Renal cortical epithelial cell (primary cell): ENCODE data around the gene PROCA1. TPM values are rescaled to one million over a fixed set of nuclear protein-coding genes. Genes with fewer than 3 reads are reported as not detected.
A peak's percentile ranks its signal among the peaks of the same experiment; 100 is the strongest.
"Not testable (repeated sequence)": the region's sequence is repeated elsewhere in the genome, so short reads cannot be mapped to it uniquely, and the experiment has no call there.

Experiments
- DNase-seq: peaks from one replicate; pipeline ENCODE4 v3.0.0-alpha.2; 2011; ENCODE audit warnings: low read depth
- total RNA-seq: library from RNA; depleted of rRNA; stranded (reverse); fragments of >200 nt; gene quantifications from 2 replicates; pipeline ENCODE4 v1.2.3, GENCODE V29; 2014

PROCA1 gene
- total RNA-seq, 1 donor from 2014 or later = 1.1 TPM

DNA sequence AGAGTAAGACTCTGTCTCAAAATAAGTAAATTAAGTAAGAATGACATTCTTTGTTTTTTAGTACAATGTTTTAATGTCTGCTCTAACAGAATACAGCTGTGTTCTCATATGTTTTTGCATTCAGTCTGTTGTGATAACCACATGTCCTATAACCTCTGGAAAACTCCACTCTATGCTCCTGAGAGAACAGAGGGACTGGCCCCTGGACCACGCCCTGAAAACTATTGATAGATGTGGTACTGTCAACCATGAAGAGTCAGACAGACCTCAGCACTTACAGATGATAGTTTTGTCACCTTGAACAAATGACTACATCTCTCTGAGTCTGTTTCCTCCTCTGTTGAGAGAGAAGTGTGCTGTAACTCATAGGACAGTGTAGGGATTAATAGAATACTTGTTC lies 41.8 kb downstream of the PROCA1 start:
- DNase-seq = no peak

DNA sequence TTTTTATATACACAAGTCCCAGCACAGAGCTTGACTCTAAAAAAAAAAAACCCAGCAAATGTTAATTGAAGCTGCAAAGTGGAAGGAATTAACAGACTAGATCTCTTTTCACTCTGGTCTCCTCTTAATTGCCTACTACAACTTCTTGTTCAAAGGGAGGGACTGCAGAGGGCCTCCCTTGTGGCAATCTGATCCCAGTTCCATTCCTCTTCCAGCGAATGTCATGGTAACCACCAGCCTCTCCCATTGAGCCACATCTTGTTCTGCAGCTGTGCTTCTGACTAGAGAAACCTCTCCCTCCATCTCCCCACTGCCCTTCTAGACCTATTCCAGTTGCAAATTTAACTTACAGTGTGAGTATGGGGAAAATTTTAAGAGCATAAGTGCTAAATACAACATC lies 43.8 kb downstream of the PROCA1 start:
- DNase-seq = no peak

GRCh38 chr17:28665994-28666393 lies 45.7 kb downstream of the PROCA1 start:
- DNase-seq = no peak

DNA sequence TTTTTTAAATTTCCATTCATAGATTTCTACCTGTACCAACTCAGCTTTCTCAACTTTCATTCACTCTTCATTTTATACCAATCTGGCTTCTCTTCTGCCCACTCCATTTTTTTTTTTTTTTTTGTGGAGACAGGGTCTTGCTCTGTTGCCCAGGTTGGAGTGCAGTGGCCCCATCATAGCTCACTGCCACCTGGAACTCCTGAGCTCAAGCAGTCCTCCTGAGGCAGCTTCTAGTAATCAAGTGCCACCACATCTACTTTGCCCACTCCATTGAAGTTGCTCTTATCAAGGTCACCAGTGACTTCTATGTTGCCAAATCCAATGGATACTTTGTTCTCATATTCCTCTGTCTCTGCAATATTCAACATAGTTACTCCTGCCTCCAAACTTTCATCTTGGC lies 48.0 kb downstream of the PROCA1 start:
- no peak for DNase-seq

DNA sequence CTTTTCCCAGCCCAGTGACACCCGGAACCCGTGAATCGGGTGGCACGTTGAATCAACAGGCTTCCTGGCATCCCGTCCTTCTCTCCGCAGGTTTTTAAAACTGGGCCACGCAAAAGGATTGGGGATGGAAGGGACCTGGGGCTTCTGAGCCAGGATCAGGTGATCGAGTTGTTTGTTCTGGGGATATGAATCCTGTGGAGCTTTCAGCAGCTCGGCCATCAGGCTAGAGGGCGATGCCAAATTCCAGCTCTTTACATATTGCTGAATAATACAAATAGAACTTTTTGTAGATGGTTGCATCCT lies 49.2 kb downstream of the PROCA1 start:
- DNase-seq = no peak

- peak; percentile 56 for DNase-seq
Observed at GRCh38 chr17:28661635-28662526, 49.8 kb downstream of the PROCA1 start, which contains the start of the genes SDF2 and SUPT6H. Gene SDF2 (minus strand): TSS chr17:28661906. CDS start chr17:28661876, 30 bp downstream. Gene SUPT6H (plus strand): TSS chr17:28662205. CDS start chr17:28673402, 11,197 bp downstream.

DNA sequence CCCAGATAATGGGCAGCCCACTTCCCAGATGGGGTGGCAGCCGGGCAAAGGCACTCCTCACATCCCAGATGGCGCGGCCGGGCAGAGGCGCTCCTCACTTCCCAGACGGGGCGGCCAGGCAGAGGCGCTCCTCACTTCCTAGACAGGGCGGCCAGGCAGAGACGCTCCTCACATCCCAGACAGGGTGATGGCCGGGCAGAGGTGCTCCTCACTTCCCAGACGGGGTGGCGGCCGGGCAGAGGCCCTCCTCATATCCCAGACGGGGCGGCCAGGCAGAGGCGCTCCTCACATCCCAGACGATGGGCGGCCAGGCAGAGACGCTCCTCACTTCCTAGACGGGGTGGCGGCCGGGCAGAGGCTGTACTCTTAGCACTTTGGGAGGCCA lies 52.2 kb downstream of the PROCA1 start:
- DNase-seq = not testable (repeated sequence)

DNA sequence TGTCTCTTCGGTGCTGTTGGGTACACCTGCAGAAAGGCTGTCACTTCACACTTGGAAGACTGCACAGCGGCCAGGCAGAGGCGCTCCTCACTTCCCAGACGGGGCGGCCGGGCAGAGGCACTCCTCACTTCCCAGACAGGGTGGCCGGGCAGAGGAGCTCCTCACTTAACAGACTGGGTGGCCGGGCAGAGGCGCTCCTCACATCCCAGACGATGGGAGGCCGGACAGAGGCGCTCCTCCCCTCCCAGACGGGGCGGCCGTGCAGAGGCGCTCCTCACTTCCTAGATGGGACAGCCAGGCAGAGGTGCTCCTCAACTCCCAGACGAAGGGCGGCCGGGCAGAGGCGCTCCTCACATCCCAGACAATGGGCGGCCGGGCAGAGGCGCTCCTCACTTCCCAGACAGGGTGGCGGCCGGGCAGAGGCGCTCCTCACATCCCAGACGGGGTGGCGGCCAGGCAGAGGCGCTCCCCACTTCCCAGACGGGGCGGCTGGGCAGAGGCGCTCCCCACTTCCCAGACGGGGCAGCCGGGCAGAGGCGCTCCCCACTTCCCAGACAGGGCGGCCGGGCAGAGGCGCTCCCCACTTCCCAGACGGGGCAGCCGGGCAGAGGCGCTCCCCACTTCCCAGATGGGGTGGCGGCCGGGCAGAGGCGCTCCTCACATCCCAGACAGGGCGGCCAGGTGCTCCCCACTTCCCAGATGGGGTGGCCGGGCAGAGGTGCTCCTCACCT lies 52.8 kb downstream of the PROCA1 start:
- DNase-seq = not testable (repeated sequence)

- not testable (repeated sequence) for DNase-seq
Observed at GRCh38 chr17:28658342-28658741, 53.3 kb downstream of the PROCA1 start.

DNA sequence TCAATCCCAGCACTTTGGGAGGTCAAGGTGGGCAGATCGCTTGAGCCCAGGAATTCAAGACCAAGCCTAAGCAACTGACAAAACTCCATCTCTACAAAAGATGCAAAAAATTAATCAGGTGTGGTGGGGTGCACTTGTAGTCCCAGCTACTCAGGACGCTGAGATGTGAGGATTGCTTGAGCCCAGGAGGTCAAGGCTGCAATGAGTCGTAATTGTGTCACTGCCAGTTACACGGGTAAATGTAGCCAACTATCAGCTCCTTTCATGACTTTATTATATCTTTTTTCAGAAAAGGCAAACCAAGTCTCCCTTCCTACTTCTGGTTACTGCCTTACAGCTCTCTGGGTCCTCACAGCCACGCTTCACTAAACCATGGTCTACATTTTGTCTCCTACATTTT lies 53.9 kb downstream of the PROCA1 start:
- peak; percentile 55 for DNase-seq

- no peak for DNase-seq
Observed at GRCh38 chr17:28655160-28655559, 56.5 kb downstream of the PROCA1 start.

Other genes starting within 250 kb of the PROCA1 start
- gene SLC13A2, start 238.2 kb downstream of the PROCA1 start, total RNA-seq = not detected in 2 replicates
- gene FOXN1, start 205.5 kb downstream of the PROCA1 start, total RNA-seq = not detected in 2 replicates
- gene UNC119, start 159.3 kb downstream of the PROCA1 start, total RNA-seq = 15.6 and 29.3 TPM in 2 replicates
- gene PIGS, start 140.4 kb downstream of the PROCA1 start, total RNA-seq = 70.0 and 114 TPM in 2 replicates
- gene ALDOC, start 135.0 kb downstream of the PROCA1 start, total RNA-seq = 26.7 and 40.6 TPM in 2 replicates
- 3.3 and 12.5 TPM in 2 replicates for gene SPAG5, start 112.9 kb downstream of the PROCA1 start, total RNA-seq
- gene RSKR, start 97.7 kb downstream of the PROCA1 start, total RNA-seq = 6.1 and 7.1 TPM in 2 replicates
- 182 and 259 TPM in 2 replicates for gene BLTP2, start 66.7 kb downstream of the PROCA1 start, total RNA-seq
- 60.7 and 82.5 TPM in 2 replicates for gene SDF2, start 50.0 kb downstream of the PROCA1 start, total RNA-seq
- 22.1 and 92.6 TPM in 2 replicates for gene SUPT6H, start 49.7 kb downstream of the PROCA1 start, total RNA-seq
- 131 and 208 TPM in 2 replicates for gene RAB34, start 6.0 kb upstream of the PROCA1 start, total RNA-seq
- gene RPL23A, start 8.1 kb upstream of the PROCA1 start, total RNA-seq = 540 and 600 TPM in 2 replicates
- 8.1 and 18.2 TPM in 2 replicates for gene TLCD1, start 14.3 kb upstream of the PROCA1 start, total RNA-seq
- 2.4 and 5.6 TPM in 2 replicates for gene NEK8, start 16.9 kb upstream of the PROCA1 start, total RNA-seq
- 63.8 and 103 TPM in 2 replicates for gene TRAF4, start 32.1 kb upstream of the PROCA1 start, total RNA-seq
- 1.4 and 14.9 TPM in 2 replicates for gene FAM222B, start 130.9 kb upstream of the PROCA1 start, total RNA-seq
- gene ERAL1, start 143.1 kb upstream of the PROCA1 start, total RNA-seq = 25.7 and 42.8 TPM in 2 replicates
- gene FLOT2, start 185.8 kb upstream of the PROCA1 start, total RNA-seq = 62.7 and 158 TPM in 2 replicates
- gene DHRS13, start 191.2 kb upstream of the PROCA1 start, total RNA-seq = 8.0 and 16.5 TPM in 2 replicates
- gene PHF12, start 239.6 kb upstream of the PROCA1 start, total RNA-seq = 12.9 and 47.0 TPM in 2 replicates